Measurements from ENCODE around the gene GPD2. TPM values are rescaled to one million over a fixed set of nuclear protein-coding genes. Genes with fewer than 3 reads are reported as not detected.

GPD2 gene
- total RNA-seq, 6 experiments from 2014 or later: 3.2 to 8.8 (median 4.8) TPM

- intact Hi-C loops (cut with DNase I): no loop called here
- no peak for DNase-seq
- H3K36me3 ChIP-seq: no peaks in the 10 kb centered on the region
- TF ChIP-seq, protein P1, sequence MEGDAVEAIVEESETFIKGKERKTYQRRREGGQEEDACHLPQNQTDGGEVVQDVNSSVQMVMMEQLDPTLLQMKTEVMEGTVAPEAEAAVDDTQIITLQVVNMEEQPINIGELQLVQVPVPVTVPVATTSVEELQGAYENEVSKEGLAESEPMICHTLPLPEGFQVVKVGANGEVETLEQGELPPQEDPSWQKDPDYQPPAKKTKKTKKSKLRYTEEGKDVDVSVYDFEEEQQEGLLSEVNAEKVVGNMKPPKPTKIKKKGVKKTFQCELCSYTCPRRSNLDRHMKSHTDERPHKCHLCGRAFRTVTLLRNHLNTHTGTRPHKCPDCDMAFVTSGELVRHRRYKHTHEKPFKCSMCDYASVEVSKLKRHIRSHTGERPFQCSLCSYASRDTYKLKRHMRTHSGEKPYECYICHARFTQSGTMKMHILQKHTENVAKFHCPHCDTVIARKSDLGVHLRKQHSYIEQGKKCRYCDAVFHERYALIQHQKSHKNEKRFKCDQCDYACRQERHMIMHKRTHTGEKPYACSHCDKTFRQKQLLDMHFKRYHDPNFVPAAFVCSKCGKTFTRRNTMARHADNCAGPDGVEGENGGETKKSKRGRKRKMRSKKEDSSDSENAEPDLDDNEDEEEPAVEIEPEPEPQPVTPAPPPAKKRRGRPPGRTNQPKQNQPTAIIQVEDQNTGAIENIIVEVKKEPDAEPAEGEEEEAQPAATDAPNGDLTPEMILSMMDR (IDR thresholded peaks at IDR 0.05): no peak
- no peak for TF ChIP-seq POLR2A (IDR thresholded peaks at IDR 0.05)
- H3K4me3 ChIP-seq: no peak overlapping the region
- H3K4me1 ChIP-seq: no peaks in the 10 kb centered on the region
- 82% methylated on average over 2 of the region's 2 CpGs for WGBS (ENCODE audit: insufficient coverage, low coverage, low lambda C conversion rate, missing lambda C conversion rate)
- H3K27me3 ChIP-seq: no peaks in the 10 kb centered on the region
- no peak for ATAC-seq
- no peaks in the 10 kb centered on the region for H3K9me3 ChIP-seq
- H3K27ac ChIP-seq: no peak overlapping the region
These were observed 96.8 kb downstream of the GPD2 start for GRCh38 chr2:156532989-156533388.

DNA sequence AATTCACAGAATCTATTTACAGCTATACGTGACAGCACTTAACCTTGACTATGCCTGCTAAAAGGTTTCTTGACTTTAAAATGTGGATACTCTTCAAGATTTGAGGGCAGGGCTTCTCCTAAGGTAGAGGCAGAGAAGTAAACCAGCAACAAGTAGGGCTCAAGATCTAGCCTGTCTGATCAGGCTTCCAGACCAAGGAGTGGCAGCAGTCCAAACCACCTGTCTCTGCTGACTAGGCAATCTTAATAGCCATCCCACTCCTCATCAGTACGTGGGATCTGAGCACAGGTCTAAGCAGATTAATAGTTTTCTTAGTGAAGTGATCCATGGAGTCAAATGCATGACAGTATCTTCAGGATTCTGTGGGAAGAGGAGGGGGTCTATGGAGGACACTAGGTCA lies 100.4 kb downstream of the GPD2 start:
- Histone ChIP-seq H3K9me3 (no peaks in the 10 kb centered on the region), H3K4me3 (no peak overlapping the region), H3K4me1 (no peaks in the 10 kb centered on the region), H3K36me3 (no peaks in the 10 kb centered on the region), H3K27me3 (no peaks in the 10 kb centered on the region), H3K27ac (no peak overlapping the region)
- DNase-seq (no peak), ATAC-seq (no peak)
- TF ChIP-seq, protein P1 (IDR thresholded peaks at IDR 0.05): no peak
- TF ChIP-seq POLR2A (IDR thresholded peaks at IDR 0.05): no peak
- intact Hi-C loops (cut with DNase I): no loop called here
- 89% methylated on average over 2 of the region's 2 CpGs for WGBS (ENCODE audit: insufficient coverage, low coverage, low lambda C conversion rate, missing lambda C conversion rate)

GRCh38 chr2:156537141-156537540 lies 101.0 kb downstream of the GPD2 start:
- Histone ChIP-seq H3K4me1 (no peaks in the 10 kb centered on the region), H3K9me3 (no peaks in the 10 kb centered on the region), H3K27me3 (no peaks in the 10 kb centered on the region), H3K27ac (no peak overlapping the region), H3K4me3 (no peak overlapping the region), H3K36me3 (no peaks in the 10 kb centered on the region)
- 79% methylated on average over 4 of the region's 4 CpGs for WGBS (ENCODE audit: insufficient coverage, low coverage, low lambda C conversion rate, missing lambda C conversion rate)
- intact Hi-C loops (cut with DNase I): no loop called here
- TF ChIP-seq POLR2A (IDR thresholded peaks at IDR 0.05): no peak
- TF ChIP-seq, protein P1 (IDR thresholded peaks at IDR 0.05): no peak
- no peak for DNase-seq
- no peak for ATAC-seq

- H3K27me3 ChIP-seq: no peaks in the 10 kb centered on the region
- H3K27ac ChIP-seq: no peak overlapping the region
- H3K9me3 ChIP-seq: no peaks in the 10 kb centered on the region
- TF ChIP-seq POLR2A (IDR thresholded peaks at IDR 0.05): no peak
- TF ChIP-seq, protein P1 (IDR thresholded peaks at IDR 0.05): no peak
- intact Hi-C loops (cut with DNase I): no loop called here
- no peak overlapping the region for H3K4me3 ChIP-seq
- no peak for DNase-seq
- no peaks in the 10 kb centered on the region for H3K36me3 ChIP-seq
- no peak for ATAC-seq
- no peaks in the 10 kb centered on the region for H3K4me1 ChIP-seq
- whole genome bisulfite sequencing (ENCODE audit: insufficient coverage, low coverage, low lambda C conversion rate, missing lambda C conversion rate): 93% methylated on average over 2 of the region's 2 CpGs
These were observed 101.9 kb downstream of the GPD2 start for GRCh38 chr2:156538083-156538504.
